ENCODE data around the gene COMMD1.

GRCh38 chr2:62042400-62042799, 136.9 kb downstream of the COMMD1 start:
- TF ChIP-seq, protein P1, sequence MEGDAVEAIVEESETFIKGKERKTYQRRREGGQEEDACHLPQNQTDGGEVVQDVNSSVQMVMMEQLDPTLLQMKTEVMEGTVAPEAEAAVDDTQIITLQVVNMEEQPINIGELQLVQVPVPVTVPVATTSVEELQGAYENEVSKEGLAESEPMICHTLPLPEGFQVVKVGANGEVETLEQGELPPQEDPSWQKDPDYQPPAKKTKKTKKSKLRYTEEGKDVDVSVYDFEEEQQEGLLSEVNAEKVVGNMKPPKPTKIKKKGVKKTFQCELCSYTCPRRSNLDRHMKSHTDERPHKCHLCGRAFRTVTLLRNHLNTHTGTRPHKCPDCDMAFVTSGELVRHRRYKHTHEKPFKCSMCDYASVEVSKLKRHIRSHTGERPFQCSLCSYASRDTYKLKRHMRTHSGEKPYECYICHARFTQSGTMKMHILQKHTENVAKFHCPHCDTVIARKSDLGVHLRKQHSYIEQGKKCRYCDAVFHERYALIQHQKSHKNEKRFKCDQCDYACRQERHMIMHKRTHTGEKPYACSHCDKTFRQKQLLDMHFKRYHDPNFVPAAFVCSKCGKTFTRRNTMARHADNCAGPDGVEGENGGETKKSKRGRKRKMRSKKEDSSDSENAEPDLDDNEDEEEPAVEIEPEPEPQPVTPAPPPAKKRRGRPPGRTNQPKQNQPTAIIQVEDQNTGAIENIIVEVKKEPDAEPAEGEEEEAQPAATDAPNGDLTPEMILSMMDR (IDR thresholded peaks at IDR 0.05; ENCODE audit: borderline replicate concordance, extremely low read depth, low read length, poor library complexity, severe bottlenecking) = no peak
- no peak for TF ChIP-seq EZH2 (IDR thresholded peaks at IDR 0.05; ENCODE audit: borderline replicate concordance, low read depth, low read length, severe bottlenecking)
